Embryonic facial prominence (tissue), 1 donor: Measurements from ENCODE around the gene GSE1.

ENCODE experiments used
- DNase-seq: peaks from one replicate; pipeline ENCODE4 v3.0.0-alpha.2; 2016; ENCODE audit errors: extremely low spot score

The GSE1 gene

GRCh38 chr16:85704900-85705846, 92.1 kb downstream of the GSE1 start:
- DNase-seq, result no peak

- DNase-seq, result no peak
Measured at GRCh38 chr16:85706449-85707034, 93.4 kb downstream of the GSE1 start.

GRCh38 chr16:85707528-85708095, 94.5 kb downstream of the GSE1 start:
- DNase-seq, result no peak

GRCh38 chr16:85708338-85708737, 95.2 kb downstream of the GSE1 start:
- DNase-seq, result no peak

- DNase-seq, result no peak
Measured at GRCh38 chr16:85709766-85710585, 96.9 kb downstream of the GSE1 start.

GRCh38 chr16:85710732-85711131, 97.6 kb downstream of the GSE1 start:
- no peak for DNase-seq

- no peak for DNase-seq
Measured at GRCh38 chr16:85711982-85712587, 99.0 kb downstream of the GSE1 start.

- no peak for DNase-seq
Measured at GRCh38 chr16:85712801-85713200, 99.7 kb downstream of the GSE1 start.

GRCh38 chr16:85715169-85716021, 102.3 kb downstream of the GSE1 start:
- DNase-seq, result no peak

GRCh38 chr16:85716022-85716679, 103.0 kb downstream of the GSE1 start:
- no peak for DNase-seq

- no peak for DNase-seq
Measured at GRCh38 chr16:85716680-85717038, 103.5 kb downstream of the GSE1 start.

- no peak for DNase-seq
Measured at GRCh38 chr16:85717393-85718152, 104.5 kb downstream of the GSE1 start.

GRCh38 chr16:85718153-85718477, 105.0 kb downstream of the GSE1 start:
- no peak for DNase-seq

- no peak for DNase-seq
Measured at GRCh38 chr16:85718682-85719081, 105.6 kb downstream of the GSE1 start.

GRCh38 chr16:85719605-85720301, 106.6 kb downstream of the GSE1 start:
- DNase-seq, result no peak

- DNase-seq, result no peak
Measured at GRCh38 chr16:85720302-85720637, 107.1 kb downstream of the GSE1 start.

GRCh38 chr16:85722128-85722893, 109.2 kb downstream of the GSE1 start:
- DNase-seq, result no peak
